ENCODE results near the gene ARHGAP12. TPM values are rescaled to one million over a fixed set of nuclear protein-coding genes. Genes with fewer than 3 reads are reported as not detected.

The ARHGAP12 gene
- 8.6 and 12.2 TPM in 2 replicates for polyA plus RNA-seq (2012; rRNA removed)
- polyA plus RNA-seq (2012; cell fraction: cytosol; rRNA removed) = 12.2 and 14.3 TPM in 2 replicates
- 9.5 and 23.9 TPM in 2 replicates for polyA plus RNA-seq (2012; cell fraction: nucleus; rRNA removed)

- POLR2A ChIA-PET = interaction anchor here (0.5 to 1.2 kb wide), 3 partner anchors 10 to 1144 kb away, joined by 3 read pairs; no protein-coding TSS in a partner anchor
- peaks cover 39% of the 10 kb centered on the region for H4K20me1 ChIP-seq (ENCODE audit: insufficient read depth)
- peaks cover 24% of the 10 kb centered on the region for H3F3A ChIP-seq (replicated peaks; ENCODE audit: insufficient read depth)
- peak within 1 kb of the TSS; percentile 94 to 96 for H3K4me3 ChIP-seq (ENCODE audit: low read depth in 2 of 2, low read length in 1 of 2)
- peaks cover 7 to 13% of the 10 kb centered on the region in 2 experiments; a peak in 3 of 4 replicates for H3K4me1 ChIP-seq (ENCODE audit: control insufficient read depth in 1 of 2, insufficient read depth in 2 of 2, low read depth in 1 of 2, low read length in 1 of 2)
- WGBS (ENCODE audit: low lambda C conversion rate) = 2% methylated on average over 15 of the region's 92 CpGs
- DNase-seq = peak; percentile 96
- H3K9ac ChIP-seq = peak within 1 kb of the TSS; percentile 95
- CTCF ChIA-PET = interaction anchor here (0.6 to 1.2 kb wide), 2 partner anchors 12 to 19 kb away, joined by 3 to 5 read pairs; no protein-coding TSS in a partner anchor
- H3K27ac ChIP-seq (ENCODE audit: low read depth in 2 of 2, low read length in 1 of 2) = peak within 1 kb of the TSS; percentile 93 to 95
- peak within 1 kb of the TSS; percentile 80 for H2AFZ ChIP-seq (ENCODE audit: low read depth)
- peak within 1 kb of the TSS; percentile 87 for H3K4me2 ChIP-seq
- H3K9me3 ChIP-seq = no peaks in the 10 kb centered on the region
- H3K9me2 ChIP-seq = no peaks in the 10 kb centered on the region
- H3K36me3 ChIP-seq (replicated peaks in 1 of 2; ENCODE audit: control insufficient read depth in 1 of 2, insufficient read depth in 2 of 2, low read length in 1 of 2) = no peaks in the 10 kb centered on the region
- H3K27me3 ChIP-seq (ENCODE audit: insufficient read depth) = no peaks in the 10 kb centered on the region
- TF ChIP-seq USF1 (IDR thresholded peaks at IDR 0.05; ENCODE audit: borderline replicate concordance, low read depth) = peak; percentile 94
- TF ChIP-seq IRF3 (IDR thresholded peaks at IDR 0.05; ENCODE audit: low read depth, low read length) = no peak
- no peak for TF ChIP-seq SMC3 (IDR thresholded peaks at IDR 0.05; ENCODE audit: low read depth, low read length)
- peak; percentile 88 for TF ChIP-seq USF2 (IDR thresholded peaks at IDR 0.05; ENCODE audit: borderline replicate concordance, low read depth, low read length)
- TF ChIP-seq REST (IDR thresholded peaks at IDR 0.05; ENCODE audit: low read depth, low read length) = 0 out of 2 replicates have a peak, but pooled peaks have one; percentile 16
- TF ChIP-seq GATA2 (CRISPR knock-in tag; IDR thresholded peaks at IDR 0.05) = no peak
- TF ChIP-seq NRF1 (IDR thresholded peaks at IDR 0.05; ENCODE audit: low read depth, low read length) = peak; percentile 32; the same call in 1 of the 2 replicates
- peak; percentile 90 for TF ChIP-seq POLR2AphosphoS5 (IDR thresholded peaks at IDR 0.05; ENCODE audit: low read depth, low read length)
- peak; percentile 15; the same call in 1 of the 2 replicates for TF ChIP-seq MXI1 (IDR thresholded peaks at IDR 0.05; ENCODE audit: low read depth, low read length)
- TF ChIP-seq TAF1 (IDR thresholded peaks at IDR 0.05; ENCODE audit: borderline replicate concordance, low read depth, low read length) = 0 out of 2 replicates have a peak, but pooled peaks have one; percentile 6
- peak; percentile 31; the same call in 1 of the 2 replicates for TF ChIP-seq MAX (IDR thresholded peaks at IDR 0.05; ENCODE audit: low read depth)
- TF ChIP-seq JUND (IDR thresholded peaks at IDR 0.05) = no peak
- H3K79me2 ChIP-seq (ENCODE audit: insufficient read depth) = peaks cover 44% of the 10 kb centered on the region
These were observed at the start of gene ARHGAP12 for GRCh38 chr10:31928549-31929260. ARHGAP12 (minus strand) TSS chr10:31928831; CDS start chr10:31908855, 19,976 bp downstream.
